HG03060 (cell line): Measurements from ENCODE around the gene ARL17A.
A peak's percentile ranks its signal among the peaks of the same experiment; 100 is the strongest.
"Not testable (repeated sequence)": the region's sequence is repeated elsewhere in the genome, so short reads cannot be mapped to it uniquely, and the experiment has no call there.

Experiments used
- ATAC-seq: cut with Tn5 transposase; IDR thresholded peaks from one replicate; pipeline ENCODE4 v1.9.1; 2021; ENCODE audit warnings: low read depth, moderate number of reproducible peaks; ENCODE audit not compliant: unreplicated experiment

Gene ARL17A

DNA sequence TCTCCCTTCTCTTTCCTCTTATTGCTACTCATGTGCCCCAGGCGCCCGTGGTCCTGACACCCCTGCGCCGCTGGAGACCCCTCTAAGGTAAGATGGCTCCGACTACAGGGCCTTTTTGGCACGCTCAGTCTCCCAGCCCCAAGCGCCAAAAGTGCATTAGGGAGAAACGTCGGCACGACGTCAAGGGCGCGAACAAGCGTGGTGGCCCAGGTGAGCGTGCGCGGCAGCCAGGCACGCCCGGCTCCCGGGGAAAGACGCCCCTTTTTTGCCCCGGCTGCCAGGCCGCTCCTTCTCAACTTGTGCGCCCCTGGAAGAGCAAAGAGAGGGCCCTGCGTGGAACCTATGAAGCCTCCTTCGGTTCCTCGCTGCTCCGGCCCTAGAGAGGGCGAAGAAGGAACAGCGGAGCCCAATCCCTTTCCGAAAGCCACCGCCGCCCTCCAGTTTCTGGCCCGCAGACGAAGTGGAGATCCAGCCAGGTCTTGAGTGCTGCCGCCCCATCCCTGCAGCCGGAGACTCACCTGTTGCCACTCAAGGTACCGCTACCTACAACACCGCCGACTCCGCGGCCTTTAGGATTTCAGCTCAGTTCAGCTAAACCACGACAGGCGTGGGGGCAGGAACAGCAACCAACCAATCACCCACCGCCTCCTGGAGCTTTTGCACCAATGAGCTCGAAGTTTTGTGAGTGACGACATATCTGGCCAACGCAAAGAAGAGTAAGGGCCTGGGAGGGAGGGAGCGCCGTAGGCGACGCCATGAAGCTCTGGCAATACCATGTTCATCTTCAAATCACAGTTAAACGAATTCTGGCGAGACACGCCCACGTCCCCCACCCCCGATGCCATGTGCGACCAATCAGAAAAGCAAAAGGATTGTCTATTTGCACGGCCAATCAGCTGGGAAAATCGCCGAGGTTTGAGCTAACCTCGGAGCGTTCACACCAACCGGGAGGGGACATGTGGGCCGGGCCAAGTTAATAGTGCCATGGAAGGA lies at the start of gene ARL17A:
ARL17A (minus strand) TSS at position 609 of the 993 bp plus-strand sequence. CDS start 3,369 bp downstream, outside the sequence.
- peak; percentile 76 for ATAC-seq

DNA sequence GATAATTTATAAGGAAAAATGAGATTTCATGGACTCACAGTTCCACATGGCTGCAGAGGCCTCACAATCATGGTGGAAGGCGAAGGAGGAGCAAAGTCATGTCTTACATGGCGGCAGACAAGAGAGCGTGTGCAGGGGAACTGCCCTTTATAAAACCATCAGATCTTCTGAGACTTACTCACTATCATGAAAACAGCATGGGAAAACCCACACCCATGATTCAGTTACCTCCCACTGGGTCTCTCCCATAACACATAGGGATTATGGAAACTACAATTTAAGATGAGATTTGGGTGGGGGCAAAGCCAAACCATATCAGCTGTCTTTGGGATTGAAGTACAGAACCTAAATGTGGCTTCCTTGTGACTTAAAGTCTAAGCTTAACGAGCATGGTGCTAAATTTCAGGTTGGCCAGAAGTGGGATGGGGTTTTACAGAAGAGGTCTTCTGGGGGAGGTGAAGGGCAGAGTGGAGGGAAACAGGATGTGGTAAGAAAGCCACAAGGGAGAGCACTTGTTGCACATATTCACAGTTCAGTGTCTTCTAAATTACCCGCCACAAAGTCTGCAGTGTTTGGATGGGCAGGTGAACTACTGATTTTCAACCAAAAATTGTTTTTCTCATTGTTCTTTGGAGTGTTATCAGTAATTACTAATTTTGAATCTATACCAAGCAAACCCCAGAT lies 49.4 kb upstream of the ARL17A start:
- ATAC-seq = not testable (repeated sequence)

DNA sequence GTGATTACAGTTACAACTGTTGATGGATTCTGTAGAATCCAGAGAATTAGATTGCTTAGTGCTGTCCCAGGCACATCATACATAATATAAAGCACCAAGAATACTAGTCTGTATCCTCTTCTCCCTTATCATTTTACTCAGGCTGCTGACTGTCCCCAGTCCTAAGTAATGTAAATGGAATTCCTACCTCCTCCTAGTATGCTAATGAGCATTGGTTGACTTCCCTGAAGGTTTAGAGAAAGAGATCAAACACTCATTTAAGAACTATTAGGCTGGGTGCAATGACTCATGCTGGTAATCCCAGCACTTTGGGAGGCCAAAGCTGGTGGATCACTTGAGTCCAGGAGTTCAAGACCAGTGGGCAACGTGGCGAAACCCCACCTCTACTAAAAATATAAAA lies 48.0 kb upstream of the ARL17A start:
- ATAC-seq = not testable (repeated sequence)

DNA sequence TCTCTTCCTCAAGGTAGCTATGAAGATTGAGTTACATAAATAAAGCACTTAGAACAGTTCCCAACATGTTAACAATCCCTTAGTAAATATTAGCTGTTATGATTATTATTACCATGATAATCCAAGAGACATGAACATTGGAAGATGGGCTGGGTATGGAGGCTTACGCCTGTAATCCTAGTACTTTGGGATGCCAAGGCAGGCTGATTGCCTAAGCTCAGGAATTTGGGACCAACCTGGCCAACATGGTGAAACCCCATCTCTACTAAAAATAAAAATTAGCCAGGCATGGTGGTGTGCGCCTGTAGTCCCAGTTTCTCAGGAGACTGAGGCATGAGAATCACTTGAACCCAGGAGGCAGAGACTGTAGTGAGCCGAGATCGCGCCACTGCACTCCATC lies 45.2 kb upstream of the ARL17A start:
- not testable (repeated sequence) for ATAC-seq

DNA sequence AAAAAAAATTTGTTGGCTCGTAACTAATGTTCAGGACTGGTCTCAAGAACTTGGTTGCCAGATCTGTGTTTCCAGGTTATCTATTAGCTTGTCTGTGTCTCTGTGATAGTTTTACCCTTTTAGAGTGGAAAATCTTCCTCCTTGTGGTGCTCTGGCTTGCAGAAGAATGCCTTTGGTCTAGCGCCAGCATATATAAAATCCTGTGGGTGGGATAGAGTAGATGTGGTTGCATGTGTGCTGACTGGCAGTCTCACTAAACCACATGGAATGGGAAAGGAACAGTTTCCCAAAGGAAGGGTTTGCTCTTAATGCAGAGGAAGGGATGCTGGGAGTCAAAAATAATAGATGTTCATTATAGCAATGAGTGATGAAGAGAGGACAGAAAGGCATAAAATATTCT lies 44.3 kb upstream of the ARL17A start:
- not testable (repeated sequence) for ATAC-seq

DNA sequence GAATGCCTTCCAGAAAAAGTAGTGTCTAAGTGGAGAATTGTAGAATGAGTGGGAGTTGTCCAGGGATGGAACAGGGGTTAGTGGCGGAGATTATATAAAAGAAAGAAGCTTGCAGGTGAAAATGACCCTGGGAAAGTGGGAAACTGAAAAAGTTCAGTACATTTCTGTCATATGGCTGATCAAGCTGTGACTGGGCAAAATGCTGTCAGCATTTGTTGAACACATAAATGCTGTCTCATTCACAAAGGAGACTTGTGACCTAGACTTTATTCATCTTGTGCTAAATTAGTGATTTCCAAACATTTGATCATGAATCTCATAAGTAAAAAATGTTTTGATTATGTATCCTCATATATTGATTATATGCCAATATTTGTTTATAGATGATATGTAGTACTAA lies 39.5 kb upstream of the ARL17A start:
- ATAC-seq = not testable (repeated sequence)

DNA sequence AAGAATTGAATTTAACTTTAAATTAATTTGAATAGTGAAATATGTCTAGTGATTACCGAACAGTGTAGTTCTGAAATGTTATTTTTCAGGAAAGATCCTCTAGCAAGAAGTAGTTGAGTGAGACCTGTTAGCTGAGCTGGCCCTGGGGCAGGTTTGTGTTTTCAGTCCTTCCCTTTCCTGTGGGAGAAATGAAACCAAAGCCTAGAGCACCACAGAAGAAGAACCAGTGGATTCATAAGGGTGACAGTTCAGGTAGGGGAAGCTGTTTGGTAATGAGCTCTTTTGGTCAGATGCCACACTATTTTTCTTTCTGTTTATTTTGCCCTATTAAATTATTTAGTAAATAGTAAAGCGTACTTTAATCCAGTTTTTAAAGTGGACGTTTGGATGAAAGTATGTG lies 37.6 kb upstream of the ARL17A start:
- ATAC-seq = not testable (repeated sequence)

DNA sequence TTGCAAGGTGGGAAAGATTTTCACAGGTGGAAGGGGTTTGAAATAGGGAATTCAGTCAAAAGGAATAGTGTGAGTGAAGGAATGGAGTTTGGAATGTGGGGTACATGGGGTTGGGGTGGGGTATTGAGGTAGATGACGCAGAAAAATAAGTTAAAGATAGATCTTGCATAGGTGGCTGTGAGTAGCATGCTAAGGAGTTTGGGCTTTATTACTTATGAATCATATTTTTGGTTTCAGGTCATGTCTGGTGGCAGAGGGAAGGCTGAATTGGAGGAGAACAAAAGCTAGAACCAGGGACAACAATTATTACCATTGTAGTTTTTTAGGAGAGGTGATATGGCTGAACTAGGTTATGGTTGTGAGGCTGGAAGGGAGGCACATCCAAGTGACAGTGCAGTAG lies 34.4 kb upstream of the ARL17A start:
- ATAC-seq = not testable (repeated sequence)

DNA sequence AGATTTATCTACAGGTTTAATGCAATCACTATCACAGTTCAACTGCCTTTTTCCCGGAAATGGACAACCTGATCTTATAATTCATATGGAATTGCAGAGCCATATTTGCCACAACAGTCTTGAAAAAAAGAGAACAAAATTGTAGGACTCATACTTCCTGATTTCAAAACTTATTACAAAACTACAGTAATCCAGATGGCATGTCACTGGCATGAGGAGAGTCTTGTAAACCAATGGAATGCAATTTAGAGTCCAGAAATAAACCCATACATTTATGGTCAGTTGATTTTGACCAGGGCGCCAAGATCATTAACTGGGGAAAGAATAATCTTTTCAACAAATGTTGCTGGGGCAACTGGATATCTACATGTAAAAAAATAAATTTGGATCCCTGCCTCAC lies 31.8 kb upstream of the ARL17A start:
- not testable (repeated sequence) for ATAC-seq

DNA sequence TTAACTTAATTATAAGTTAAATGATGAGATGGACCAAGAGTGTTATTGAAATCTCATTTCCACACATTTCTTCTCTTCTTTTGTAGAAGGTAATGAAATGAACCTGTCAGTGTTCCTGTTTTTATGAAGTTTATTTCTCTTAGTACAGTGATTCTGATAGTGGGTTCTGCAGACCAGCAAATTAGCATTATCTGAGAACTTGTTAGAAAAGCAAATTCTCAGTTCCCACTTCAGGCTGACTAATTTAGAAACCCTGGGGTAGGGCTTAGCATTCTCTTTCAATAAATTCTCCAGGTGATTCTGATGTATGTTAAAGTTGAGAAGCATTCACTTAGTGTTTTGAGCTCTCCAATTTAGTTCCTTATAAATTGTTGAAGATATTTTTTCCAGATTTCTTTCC lies 23.6 kb upstream of the ARL17A start:
- not testable (repeated sequence) for ATAC-seq

DNA sequence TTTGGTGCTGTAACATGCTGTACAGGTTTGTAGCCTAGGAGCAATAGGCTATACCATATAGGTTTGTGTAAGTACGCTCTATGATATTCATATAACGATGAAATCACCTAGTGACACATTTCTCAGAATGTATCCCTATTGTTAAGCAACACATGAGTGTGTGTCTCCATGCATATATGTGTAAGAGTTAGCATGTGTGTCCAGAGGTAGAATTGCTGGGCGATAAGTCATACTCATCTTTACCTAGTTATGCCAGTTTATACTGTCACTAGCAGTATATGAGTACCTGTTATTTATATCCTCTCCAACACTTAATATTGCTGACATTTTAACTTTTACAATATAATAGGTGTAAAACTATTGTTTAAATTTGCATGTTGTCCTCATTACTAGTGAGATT lies 21.3 kb upstream of the ARL17A start:
- ATAC-seq = not testable (repeated sequence)

DNA sequence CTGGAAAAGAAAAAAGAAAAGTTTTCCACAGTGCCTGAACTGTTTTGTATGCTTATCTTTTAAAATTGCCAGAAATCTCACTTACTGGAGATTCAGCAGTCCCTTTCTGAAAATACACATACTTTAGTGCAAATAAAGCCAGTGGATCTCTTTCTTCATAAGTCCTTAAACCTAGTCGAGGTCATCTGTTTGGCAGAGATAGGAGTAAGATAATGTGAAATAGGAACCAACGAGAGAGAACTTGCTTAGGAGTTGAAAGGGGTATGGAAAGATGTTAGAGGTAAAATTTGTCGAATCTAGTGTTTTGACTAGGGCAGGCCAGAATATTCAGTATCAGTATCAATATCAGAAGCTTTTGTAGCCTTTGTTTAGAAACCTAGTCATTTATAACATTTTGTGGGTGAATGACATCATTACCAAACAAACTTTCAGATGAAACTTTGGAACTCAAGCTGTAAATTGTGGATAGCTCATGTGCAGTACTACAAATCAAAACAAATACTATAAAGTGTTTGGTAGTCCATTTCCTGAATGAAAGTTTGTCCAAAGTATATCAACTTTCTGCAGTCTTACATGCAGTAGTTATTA lies 18.9 kb upstream of the ARL17A start:
- ATAC-seq = peak; percentile 53

DNA sequence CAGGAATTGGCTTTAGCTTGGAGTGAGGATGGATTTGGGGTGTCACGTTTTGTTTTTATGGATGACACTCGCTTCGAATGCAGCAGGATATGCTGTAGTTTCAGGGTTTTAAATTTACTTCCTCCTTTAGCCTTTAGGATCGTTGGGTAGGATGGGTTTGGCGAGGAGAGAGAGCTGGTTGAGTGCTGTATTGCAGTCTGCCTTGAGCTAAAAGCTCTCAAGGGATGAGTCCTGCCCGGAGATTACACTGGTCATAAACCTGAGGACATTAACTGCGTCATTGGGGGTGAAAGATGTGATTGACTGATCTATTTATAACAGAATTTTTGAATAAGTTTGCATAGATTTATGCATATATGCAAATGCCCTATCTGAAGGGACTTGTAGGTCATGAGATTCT lies 11.8 kb upstream of the ARL17A start:
- peak; percentile 62 for ATAC-seq

DNA sequence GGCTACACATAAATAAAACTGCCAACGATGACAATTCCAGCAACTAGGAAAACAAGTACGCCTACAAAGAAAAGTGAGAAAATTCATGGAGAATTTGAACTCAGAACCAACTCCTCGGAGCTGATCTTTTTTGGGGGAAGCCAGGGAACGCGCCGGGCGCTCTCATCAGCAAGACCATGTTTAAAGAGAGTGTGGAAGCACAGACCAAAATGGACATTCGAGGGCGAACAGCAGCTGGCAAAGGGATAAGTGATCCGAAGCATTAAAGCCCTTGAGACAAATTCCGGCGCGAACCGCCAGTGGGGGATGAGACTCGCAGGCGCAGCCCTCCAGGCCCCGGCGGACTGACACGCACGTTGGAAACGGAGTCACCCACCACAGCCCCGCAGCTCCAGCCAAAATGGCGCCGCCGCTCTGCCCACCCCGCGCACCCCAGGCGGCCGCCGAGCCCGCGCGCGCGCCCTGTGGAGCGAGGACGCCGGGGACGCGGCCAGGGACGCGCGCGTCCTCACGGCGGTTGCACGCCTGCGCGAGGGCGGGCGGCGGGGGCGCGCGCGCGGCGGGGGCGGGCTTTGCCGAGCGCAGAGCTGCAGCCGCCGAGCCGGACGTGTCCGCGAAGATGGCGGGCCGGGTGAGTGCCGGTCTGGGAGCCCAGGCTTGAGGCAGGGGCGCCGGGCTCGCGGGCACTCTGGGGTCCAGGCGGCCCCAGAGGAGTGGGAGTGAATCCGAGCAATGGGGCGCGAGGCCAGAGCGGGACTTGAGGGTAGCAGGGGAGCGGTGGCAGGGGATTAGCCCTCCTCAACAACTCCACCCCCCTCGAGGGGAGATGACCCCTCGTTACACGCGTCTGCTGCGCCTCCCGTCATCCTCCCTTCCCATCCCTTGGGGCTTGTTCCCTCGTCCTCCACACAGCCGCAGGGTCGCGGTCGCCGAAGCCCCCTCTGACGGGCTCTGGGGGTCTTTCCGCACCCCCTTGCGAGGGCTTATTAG lies 11.0 kb upstream of the ARL17A start, which contains the start of gene NSF:
NSF (plus strand) TSS at position 513 of the 990 bp plus-strand sequence; CDS start at position 620, 107 bp downstream.
- ATAC-seq = not testable (repeated sequence)

DNA sequence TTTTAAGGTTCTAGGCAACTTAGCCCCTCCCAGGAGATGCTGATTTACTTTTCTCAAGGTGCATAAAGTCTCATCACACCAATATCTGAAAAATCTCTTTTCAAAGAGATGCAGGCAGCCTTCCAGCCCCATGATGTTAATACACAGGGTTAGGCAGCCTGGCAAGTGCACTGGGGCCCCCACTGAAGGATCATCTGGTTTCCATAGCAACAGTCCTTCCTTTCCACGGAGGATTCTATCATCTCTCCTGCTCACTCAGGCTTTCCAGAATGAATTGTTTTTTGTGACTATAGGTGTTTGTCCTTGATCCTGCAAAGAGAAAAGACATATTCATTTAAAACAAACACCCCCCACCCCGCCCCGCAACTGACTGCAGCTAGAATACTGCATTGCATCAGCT lies 6.0 kb upstream of the ARL17A start:
- ATAC-seq = not testable (repeated sequence)

DNA sequence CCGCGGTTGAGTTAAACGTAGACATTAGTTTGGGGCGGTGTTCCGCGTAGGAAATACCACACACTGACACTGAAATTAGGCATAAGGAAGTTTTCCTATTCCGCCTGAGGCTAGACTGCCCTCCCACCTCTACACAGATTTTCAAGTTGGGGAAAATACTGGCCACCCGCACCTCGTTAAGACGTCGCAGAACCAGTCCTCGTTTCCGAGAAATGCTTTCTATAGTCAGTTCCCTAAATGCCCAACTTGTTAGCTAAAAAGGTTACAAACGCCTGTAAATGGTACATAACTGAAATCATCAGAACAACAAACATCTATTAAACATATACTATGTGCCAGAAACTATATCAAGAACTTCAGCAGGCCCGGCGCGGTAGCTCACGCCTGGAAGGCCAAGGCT lies 591 bp upstream of the ARL17A start:
- ATAC-seq = not testable (repeated sequence)

DNA sequence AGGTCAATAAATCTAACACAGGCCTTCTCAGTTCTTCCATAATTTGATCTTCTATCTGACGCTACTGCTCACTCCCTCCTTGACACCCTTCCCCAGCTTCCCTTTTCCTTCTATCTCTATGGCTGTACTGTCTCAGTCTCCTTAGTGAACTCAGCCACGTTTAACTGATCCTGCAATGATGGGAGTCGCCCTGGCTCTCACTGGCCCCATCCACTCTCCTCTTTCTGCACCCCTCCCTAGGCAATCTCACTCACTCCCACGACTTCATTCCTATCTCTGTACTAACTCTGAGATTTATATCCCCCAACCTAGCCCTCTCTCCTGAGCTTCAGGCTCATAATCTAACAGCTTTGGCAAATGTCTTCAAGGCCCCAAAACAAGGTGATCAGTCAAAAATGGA lies 7.7 kb downstream of the ARL17A start:
- ATAC-seq = not testable (repeated sequence)

DNA sequence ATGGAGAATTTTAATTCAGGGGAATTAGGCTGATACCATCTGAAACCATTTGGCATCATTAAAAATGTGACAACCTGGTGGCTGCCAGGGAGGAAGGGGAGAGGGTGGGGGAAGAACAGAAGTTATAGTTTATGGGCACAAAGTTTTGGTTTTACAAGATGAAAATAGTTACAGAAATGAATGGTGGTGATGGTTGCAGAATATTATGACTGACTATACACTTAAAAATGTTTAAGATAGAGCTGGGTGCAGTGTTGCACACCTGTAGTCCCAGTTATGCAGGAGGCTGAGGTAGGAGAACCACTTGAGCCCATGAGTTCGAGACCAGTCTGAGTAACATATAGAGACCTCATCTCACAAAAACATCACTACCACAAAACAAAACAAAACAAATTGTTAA lies 12.5 kb downstream of the ARL17A start:
- ATAC-seq = not testable (repeated sequence)

DNA sequence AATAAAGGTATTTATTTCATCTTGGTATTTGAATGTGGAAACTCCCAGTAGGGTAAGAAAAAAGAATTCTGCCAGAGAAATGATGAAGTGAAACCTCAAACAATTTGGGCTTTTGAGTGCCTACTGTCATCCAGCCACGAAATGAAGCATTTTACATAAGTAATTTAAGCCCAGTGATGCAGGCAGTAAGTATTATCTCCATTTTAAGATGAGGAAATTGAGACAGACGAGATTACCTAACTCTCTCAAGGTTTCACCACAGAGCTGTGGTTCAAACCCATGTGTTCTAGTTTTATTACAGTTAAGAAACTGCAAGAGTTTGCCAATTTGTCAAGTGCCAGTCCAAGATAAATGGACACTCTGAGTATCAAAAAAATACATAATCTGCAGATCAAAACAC lies 13.2 kb downstream of the ARL17A start:
- ATAC-seq = not testable (repeated sequence)

DNA sequence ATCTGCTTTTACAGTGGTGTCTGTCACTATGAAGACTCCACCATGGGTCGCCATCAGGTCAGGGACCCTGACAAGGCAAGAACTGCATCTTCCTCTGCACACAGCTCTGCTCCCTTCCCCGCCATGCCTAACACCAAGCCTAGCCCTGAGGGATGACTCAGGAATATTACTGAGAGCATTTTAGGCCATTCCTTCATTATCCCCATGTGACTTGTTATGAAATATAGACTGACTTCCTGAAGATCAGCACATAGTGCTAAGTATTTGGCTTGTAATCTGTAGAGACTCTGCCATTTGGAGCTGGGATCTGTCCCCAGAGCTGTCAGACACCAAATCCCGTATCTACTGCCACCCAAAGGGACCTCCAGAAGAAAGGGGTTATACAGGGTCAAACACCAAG lies 19.4 kb downstream of the ARL17A start:
- ATAC-seq = not testable (repeated sequence)
